Measurements from ENCODE around the gene IQCB1.
A peak's percentile ranks its signal among the peaks of the same experiment; 100 is the strongest.
"Not testable (repeated sequence)": the region's sequence is repeated elsewhere in the genome, so short reads cannot be mapped to it uniquely, and the experiment has no call there.

Gene IQCB1

GRCh38 chr3:121743106-121743505 lies 91.8 kb downstream of the IQCB1 start:
- not testable (repeated sequence) for H3K4me2 ChIP-seq (ENCODE audit: low read length); H3K9me3 ChIP-seq (replicated peaks; ENCODE audit: low read length); H3K36me3 ChIP-seq (ENCODE audit: insufficient read depth, low read length); H3K9ac ChIP-seq (ENCODE audit: low read depth, low read length); H3K27me3 ChIP-seq (ENCODE audit: control insufficient read depth, insufficient read depth, low read length); H3K4me3 ChIP-seq (ENCODE audit: low read length); H3K4me1 ChIP-seq (ENCODE audit: control insufficient read depth, insufficient read depth, low read length)

- H3K9me3 ChIP-seq (replicated peaks; ENCODE audit: low read length) = no peaks in the 10 kb centered on the region
- no peak overlapping the region for H3K9ac ChIP-seq (ENCODE audit: low read depth, low read length)
- no peak overlapping the region for H3K4me2 ChIP-seq (ENCODE audit: low read length)
- H3K36me3 ChIP-seq (ENCODE audit: insufficient read depth, low read length) = no peaks in the 10 kb centered on the region
- no peak overlapping the region for H3K4me3 ChIP-seq (ENCODE audit: low read length)
- H3K4me1 ChIP-seq (ENCODE audit: control insufficient read depth, insufficient read depth, low read length) = peaks cover 4% of the 10 kb centered on the region
- no peaks in the 10 kb centered on the region for H3K27me3 ChIP-seq (ENCODE audit: control insufficient read depth, insufficient read depth, low read length)
Measured at GRCh38 chr3:121740896-121741295, 94.0 kb downstream of the IQCB1 start.

DNA sequence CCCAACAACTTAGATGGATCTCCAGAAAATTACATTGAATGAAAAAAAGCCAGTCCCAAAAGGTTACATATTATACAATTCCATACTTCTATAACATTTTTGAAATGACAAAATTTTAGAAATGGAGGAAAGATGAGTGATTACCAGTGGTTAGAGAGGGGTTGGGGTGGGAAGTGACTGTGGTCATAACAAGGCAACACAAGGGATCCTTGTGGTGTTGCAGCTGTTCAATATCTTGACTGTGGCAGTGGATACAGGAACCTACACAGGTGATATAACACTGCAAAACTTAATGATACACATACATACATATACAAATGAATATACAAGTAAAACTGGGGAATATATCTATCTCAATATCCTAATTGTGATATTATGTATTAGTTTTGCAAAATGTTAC lies 95.0 kb downstream of the IQCB1 start:
- Histone ChIP-seq H3K4me3 (ENCODE audit: low read length) (no peak overlapping the region), H3K4me2 (ENCODE audit: low read length) (no peak overlapping the region), H3K9ac (ENCODE audit: low read depth, low read length) (no peak overlapping the region), H3K9me3 (replicated peaks; ENCODE audit: low read length) (no peaks in the 10 kb centered on the region), H3K36me3 (ENCODE audit: insufficient read depth, low read length) (no peaks in the 10 kb centered on the region), H3K4me1 (ENCODE audit: control insufficient read depth, insufficient read depth, low read length) (peaks cover 4% of the 10 kb centered on the region), H3K27me3 (ENCODE audit: control insufficient read depth, insufficient read depth, low read length) (no peaks in the 10 kb centered on the region)

GRCh38 chr3:121737644-121738043 lies 97.2 kb downstream of the IQCB1 start:
- Histone ChIP-seq H3K9me3 (replicated peaks; ENCODE audit: low read length) (no peaks in the 10 kb centered on the region), H3K36me3 (ENCODE audit: insufficient read depth, low read length) (no peaks in the 10 kb centered on the region), H3K4me2 (ENCODE audit: low read length) (no peak overlapping the region), H3K27me3 (ENCODE audit: control insufficient read depth, insufficient read depth, low read length) (no peaks in the 10 kb centered on the region), H3K9ac (ENCODE audit: low read depth, low read length) (no peak overlapping the region), H3K4me3 (ENCODE audit: low read length) (no peak overlapping the region), H3K4me1 (ENCODE audit: control insufficient read depth, insufficient read depth, low read length) (peaks cover 4% of the 10 kb centered on the region)

- Histone ChIP-seq H3K9me3 (replicated peaks; ENCODE audit: low read length) (no peaks in the 10 kb centered on the region), H3K4me2 (ENCODE audit: low read length) (no peak overlapping the region), H3K36me3 (ENCODE audit: insufficient read depth, low read length) (no peaks in the 10 kb centered on the region), H3K27me3 (ENCODE audit: control insufficient read depth, insufficient read depth, low read length) (no peaks in the 10 kb centered on the region), H3K4me3 (ENCODE audit: low read length) (no peak overlapping the region), H3K4me1 (ENCODE audit: control insufficient read depth, insufficient read depth, low read length) (peaks cover 4% of the 10 kb centered on the region), H3K9ac (ENCODE audit: low read depth, low read length) (no peak overlapping the region)
Measured at GRCh38 chr3:121736112-121736511, 98.7 kb downstream of the IQCB1 start.

DNA sequence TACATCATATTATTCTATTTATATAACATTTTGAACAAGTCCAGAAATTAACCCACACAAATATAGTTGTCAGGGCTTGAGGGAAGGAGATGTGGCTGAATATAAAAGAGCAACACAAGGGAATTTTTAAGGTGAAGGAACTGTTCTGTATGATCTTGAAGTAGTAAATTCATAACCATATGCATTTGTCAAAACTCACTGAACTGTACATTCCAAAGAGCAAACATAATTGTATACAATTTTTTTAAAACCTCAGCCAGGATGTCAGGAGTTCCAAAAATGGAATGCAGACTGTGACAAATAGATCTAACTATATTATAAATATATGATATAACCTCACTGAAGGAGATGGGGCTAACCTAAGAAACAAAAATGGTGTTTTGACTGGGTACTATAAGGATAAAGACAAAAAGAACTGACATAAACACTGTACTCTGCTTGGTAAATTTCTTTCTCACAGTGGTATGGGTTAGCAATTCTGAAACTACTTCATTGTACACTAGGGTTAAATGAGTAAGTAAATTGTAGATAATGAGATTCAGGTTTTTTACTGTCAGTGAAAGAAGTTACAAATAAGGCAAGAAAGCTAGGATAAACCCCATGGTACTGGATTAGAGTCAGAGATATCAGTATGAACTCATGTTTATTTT lies 99.7 kb downstream of the IQCB1 start:
- no peaks in the 10 kb centered on the region for H3K27me3 ChIP-seq (ENCODE audit: control insufficient read depth, insufficient read depth, low read length)
- no peak overlapping the region for H3K4me3 ChIP-seq (ENCODE audit: low read length)
- H3K4me1 ChIP-seq (ENCODE audit: control insufficient read depth, insufficient read depth, low read length) = peaks cover 6% of the 10 kb centered on the region
- H3K9ac ChIP-seq (ENCODE audit: low read depth, low read length) = no peak overlapping the region
- no peaks in the 10 kb centered on the region for H3K36me3 ChIP-seq (ENCODE audit: insufficient read depth, low read length)
- H3K9me3 ChIP-seq (replicated peaks; ENCODE audit: low read length) = no peaks in the 10 kb centered on the region
- H3K4me2 ChIP-seq (ENCODE audit: low read length) = no peak overlapping the region

DNA sequence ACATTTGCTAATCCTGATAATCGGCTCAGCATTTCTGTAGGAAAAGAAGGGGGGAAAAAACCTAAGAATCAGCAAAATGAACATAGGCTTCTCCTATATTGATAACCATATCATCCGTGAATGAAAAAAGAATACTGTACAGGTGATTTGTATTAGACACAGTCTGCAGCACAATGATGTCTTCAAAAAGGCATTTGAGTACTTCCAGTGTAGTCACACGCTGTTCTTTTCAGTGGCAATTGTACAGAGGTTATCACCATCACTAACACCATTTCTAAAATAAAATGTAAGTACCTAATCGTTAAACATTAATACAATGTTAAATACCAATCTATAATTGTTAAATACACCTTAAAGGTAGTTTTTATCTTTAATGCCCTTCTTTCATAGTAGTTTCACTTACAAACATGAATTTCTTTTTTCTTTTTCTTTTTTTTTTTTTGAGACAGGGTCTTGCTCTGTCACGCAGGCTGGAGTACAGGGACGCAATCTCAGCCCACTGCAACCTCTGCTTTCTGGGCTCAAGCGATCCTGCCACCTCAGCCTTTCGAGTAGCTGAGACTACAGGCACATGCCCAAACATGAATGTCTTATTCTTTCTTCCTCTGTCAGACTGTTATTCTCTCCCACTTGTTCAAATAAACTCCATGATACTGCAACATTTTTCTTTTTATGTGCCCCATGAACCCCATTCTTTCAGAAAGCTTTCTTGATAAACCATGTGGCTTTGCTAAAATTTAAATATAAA lies 103.7 kb downstream of the IQCB1 start:
- H3K9ac ChIP-seq (ENCODE audit: low read depth, low read length) = no peak overlapping the region
- peaks cover 3% of the 10 kb centered on the region for H3K4me1 ChIP-seq (ENCODE audit: control insufficient read depth, insufficient read depth, low read length)
- H3K36me3 ChIP-seq (ENCODE audit: insufficient read depth, low read length) = peaks cover 18% of the 10 kb centered on the region
- no peaks in the 10 kb centered on the region for H3K9me3 ChIP-seq (replicated peaks; ENCODE audit: low read length)
- no peak overlapping the region for H3K4me3 ChIP-seq (ENCODE audit: low read length)
- no peaks in the 10 kb centered on the region for H3K27me3 ChIP-seq (ENCODE audit: control insufficient read depth, insufficient read depth, low read length)
- peak overlapping the region; percentile 23 for H3K4me2 ChIP-seq (ENCODE audit: low read length)

- H3K36me3 ChIP-seq (ENCODE audit: insufficient read depth, low read length) = peaks cover 73% of the 10 kb centered on the region
- no peaks in the 10 kb centered on the region for H3K4me1 ChIP-seq (ENCODE audit: control insufficient read depth, insufficient read depth, low read length)
- no peaks in the 10 kb centered on the region for H3K9me3 ChIP-seq (replicated peaks; ENCODE audit: low read length)
- H3K9ac ChIP-seq (ENCODE audit: low read depth, low read length) = no peak overlapping the region
- no peaks in the 10 kb centered on the region for H3K27me3 ChIP-seq (ENCODE audit: control insufficient read depth, insufficient read depth, low read length)
- H3K4me3 ChIP-seq (ENCODE audit: low read length) = no peak overlapping the region
- no peak overlapping the region for H3K4me2 ChIP-seq (ENCODE audit: low read length)
Measured at GRCh38 chr3:121724130-121724529, 110.7 kb downstream of the IQCB1 start.

DNA sequence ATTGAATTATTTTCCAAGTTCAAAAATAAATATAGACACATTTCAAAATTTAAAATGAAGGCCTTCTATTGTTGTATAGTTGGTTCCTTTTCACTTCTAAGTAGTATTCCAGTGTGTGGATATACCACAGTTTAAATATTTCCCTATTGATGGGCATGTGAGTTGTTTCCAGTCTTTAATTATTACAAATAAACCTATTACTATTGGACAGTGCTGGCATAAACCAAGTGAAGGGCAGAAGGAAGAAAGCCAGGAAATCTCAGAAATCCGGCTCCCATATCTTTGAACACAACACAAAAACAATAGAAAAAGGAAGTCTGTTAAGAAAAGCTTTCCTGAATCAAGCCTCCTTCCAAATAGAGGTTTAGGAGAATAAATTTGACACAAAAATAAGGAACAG lies 111.4 kb downstream of the IQCB1 start:
- Histone ChIP-seq H3K4me1 (ENCODE audit: control insufficient read depth, insufficient read depth, low read length) (no peaks in the 10 kb centered on the region), H3K36me3 (ENCODE audit: insufficient read depth, low read length) (peaks cover 70% of the 10 kb centered on the region), H3K9me3 (replicated peaks; ENCODE audit: low read length) (no peaks in the 10 kb centered on the region), H3K4me2 (ENCODE audit: low read length) (no peak overlapping the region), H3K4me3 (ENCODE audit: low read length) (no peak overlapping the region), H3K9ac (ENCODE audit: low read depth, low read length) (no peak overlapping the region), H3K27me3 (ENCODE audit: control insufficient read depth, insufficient read depth, low read length) (no peaks in the 10 kb centered on the region)

GRCh38 chr3:121722411-121722810 lies 112.4 kb downstream of the IQCB1 start:
- no peak overlapping the region for H3K4me2 ChIP-seq (ENCODE audit: low read length)
- H3K9me3 ChIP-seq (replicated peaks; ENCODE audit: low read length) = no peaks in the 10 kb centered on the region
- H3K4me3 ChIP-seq (ENCODE audit: low read length) = no peak overlapping the region
- no peaks in the 10 kb centered on the region for H3K4me1 ChIP-seq (ENCODE audit: control insufficient read depth, insufficient read depth, low read length)
- peaks cover 74% of the 10 kb centered on the region for H3K36me3 ChIP-seq (ENCODE audit: insufficient read depth, low read length)
- H3K9ac ChIP-seq (ENCODE audit: low read depth, low read length) = no peak overlapping the region
- no peaks in the 10 kb centered on the region for H3K27me3 ChIP-seq (ENCODE audit: control insufficient read depth, insufficient read depth, low read length)

- peaks cover 76% of the 10 kb centered on the region for H3K36me3 ChIP-seq (ENCODE audit: insufficient read depth, low read length)
- H3K9ac ChIP-seq (ENCODE audit: low read depth, low read length) = no peak overlapping the region
- no peaks in the 10 kb centered on the region for H3K9me3 ChIP-seq (replicated peaks; ENCODE audit: low read length)
- no peaks in the 10 kb centered on the region for H3K4me1 ChIP-seq (ENCODE audit: control insufficient read depth, insufficient read depth, low read length)
- no peak overlapping the region for H3K4me2 ChIP-seq (ENCODE audit: low read length)
- no peaks in the 10 kb centered on the region for H3K27me3 ChIP-seq (ENCODE audit: control insufficient read depth, insufficient read depth, low read length)
- no peak overlapping the region for H3K4me3 ChIP-seq (ENCODE audit: low read length)
Measured at GRCh38 chr3:121720163-121720562, 114.7 kb downstream of the IQCB1 start.
